IMR-90 (cell line): ENCODE data around the gene IMPDH1. TPM values are rescaled to one million over a fixed set of nuclear protein-coding genes. Genes with fewer than 3 reads are reported as not detected.

Source experiments
- ATAC-seq: fragments of 200-7000 bp; cut with Tn5 transposase; 2 replicates; pipeline ENCODE4 v1.9.1; 2020; ENCODE audit warnings: low read depth, mild to moderate bottlenecking, moderate library complexity
- BruUV-seq: library from RNA; stranded (reverse); fragments of 400-500 nt; replicated peaks from 2 replicates; lab custom pipeline; 2021; lab: Mats Ljungman, UMichigan
- CTCF ChIA-PET: fragments of 300-600 bp; formaldehyde crosslinking; extraction: SDS; loops from one replicate; lab custom pipeline; 2021; ENCODE audit warnings: antibody characterized with exemption; lab: Yijun Ruan, JAX
- POLR2A ChIA-PET: fragments of 300-600 bp; sonication (Branson Sonifier 250); formaldehyde crosslinking; loops from one replicate; lab custom pipeline; 2022; ENCODE audit warnings: antibody characterized with exemption; ENCODE audit not compliant: unreplicated experiment; lab: Charles Lee
- DNase-seq: peaks from one replicate; pipeline ENCODE4 v3.0.0; 2013
- H2AFZ ChIP-seq: replicated peaks from 2 replicates; pipeline ENCODE3; 2013; ENCODE audit warnings: low read length, mild to moderate bottlenecking; ENCODE audit not compliant: poor library complexity
- H2AK5ac ChIP-seq: 2 replicates; pipeline ENCODE4 v1.6.1; 2013; ENCODE audit warnings: low read depth, low read length, inconsistent platforms
- H2AK9ac ChIP-seq: replicated peaks from 2 replicates; pipeline ENCODE3; 2013; ENCODE audit warnings: mild to moderate bottlenecking, low read depth, low read length, moderate library complexity; ENCODE audit not compliant: poor library complexity
- H2BK120ac ChIP-seq: 2 replicates; pipeline ENCODE4 v1.6.1; 2013; ENCODE audit warnings: low read depth, low read length, inconsistent platforms
- H2BK15ac ChIP-seq: 3 replicates; pipeline ENCODE4 v1.6.1; 2013; ENCODE audit warnings: low read depth, low read length, inconsistent platforms
- H2BK20ac ChIP-seq: 2 replicates; pipeline ENCODE4 v1.6.1; 2013; ENCODE audit warnings: low read depth, mild to moderate bottlenecking, inconsistent platforms, low read length, moderate library complexity
- H2BK5ac ChIP-seq: 2 replicates; pipeline ENCODE4 v1.6.1; 2013; ENCODE audit warnings: mild to moderate bottlenecking, low read depth, low read length, inconsistent platforms; ENCODE audit not compliant: poor library complexity, severe bottlenecking
- H3K14ac ChIP-seq: replicated peaks from 2 replicates; pipeline ENCODE4 v1.6.1; 2013; ENCODE audit warnings: low read depth, low read length, inconsistent platforms
- H3K18ac ChIP-seq: 2 replicates; pipeline ENCODE4 v1.6.1; 2013; ENCODE audit warnings: low read depth, low read length, control low read depth
- H3K23ac ChIP-seq: 2 replicates; pipeline ENCODE4 v1.6.1; 2013; ENCODE audit warnings: low read depth, low read length, inconsistent platforms
- H3K27ac ChIP-seq: 2 replicates; pipeline ENCODE4 v1.5.1; 2013; ENCODE audit warnings: mild to moderate bottlenecking, control low read depth, low read length; ENCODE audit not compliant: insufficient read depth
- H3K27me3 ChIP-seq: 2 replicates; pipeline ENCODE4 v1.6.1; 2013; ENCODE audit warnings: low read length; ENCODE audit not compliant: control insufficient read depth, insufficient read depth
- H3K36me3 ChIP-seq: 2 replicates; pipeline ENCODE4 v1.6.1; 2013; ENCODE audit warnings: low read length, mixed read lengths; ENCODE audit not compliant: control insufficient read depth, insufficient read depth
- H3K4ac ChIP-seq: 2 replicates; pipeline ENCODE4 v1.6.1; 2013; ENCODE audit warnings: low read depth, low read length, inconsistent platforms
- H3K4me1 ChIP-seq: 2 replicates; pipeline ENCODE4 v1.6.1; 2013; ENCODE audit warnings: low read length, mixed read lengths; ENCODE audit not compliant: control insufficient read depth, insufficient read depth
- H3K4me2 ChIP-seq: 2 replicates; pipeline ENCODE4 v1.6.1; 2013; ENCODE audit warnings: low read depth, mild to moderate bottlenecking, control low read depth, low read length, moderate library complexity
- H3K4me3 ChIP-seq: 2 replicates; pipeline ENCODE4 v1.5.1; 2013; ENCODE audit warnings: low read depth, mild to moderate bottlenecking, control low read depth, low read length, moderate library complexity; ENCODE audit not compliant: insufficient read depth
- H3K56ac ChIP-seq: 2 replicates; pipeline ENCODE4 v1.6.1; 2013; ENCODE audit warnings: low read length, inconsistent platforms; ENCODE audit not compliant: insufficient read depth; ENCODE audit errors: extremely low read depth
- H3K79me1 ChIP-seq, 2 experiments: 2 replicates each; pipeline ENCODE4 v1.6.1; 2013; ENCODE audit warnings: low read length in 2 of 2, inconsistent platforms in 1 of 2, low read depth in 1 of 2
- H3K9ac ChIP-seq: 2 replicates; pipeline ENCODE4 v1.6.1; 2013; ENCODE audit warnings: low read depth, low read length, control low read depth
- H3K9me1 ChIP-seq: 2 replicates; pipeline ENCODE4 v1.6.1; 2013; ENCODE audit warnings: low read length, inconsistent platforms; ENCODE audit not compliant: insufficient read depth
- H3K9me3 ChIP-seq: 2 replicates; pipeline ENCODE4 v1.6.1; 2013; ENCODE audit warnings: low read length; ENCODE audit not compliant: control insufficient read depth, insufficient read depth
- H4K20me1 ChIP-seq: 2 replicates; pipeline ENCODE4 v1.6.1; 2013; ENCODE audit warnings: low read length, inconsistent platforms; ENCODE audit not compliant: insufficient read depth
- H4K5ac ChIP-seq: 2 replicates; pipeline ENCODE4 v1.6.1; 2013; ENCODE audit warnings: mild to moderate bottlenecking, low read depth, low read length, control low read depth
- H4K8ac ChIP-seq, 2 experiments: 2 replicates each; pipeline ENCODE4 v1.6.1; 2013; ENCODE audit warnings: low read depth in 2 of 2, low read length in 2 of 2, control low read depth in 1 of 2, inconsistent platforms in 1 of 2
- H4K91ac ChIP-seq: 2 replicates; pipeline ENCODE4 v1.6.1; 2013; ENCODE audit warnings: low read depth, low read length, inconsistent platforms; ENCODE audit not compliant: insufficient read depth
- CEBPB ChIP-seq: IDR thresholded peaks from 2 replicates; pipeline ENCODE4 v1.6.1; 2012; ENCODE audit warnings: low read depth, low read length, improper control_type of control experiment
- CHD1 ChIP-seq: IDR thresholded peaks from 2 replicates; pipeline ENCODE4 v1.6.1; 2012; ENCODE audit warnings: low read depth, low read length, improper control_type of control experiment
- FOS ChIP-seq: fragments of 150-350 bp; IDR thresholded peaks from 2 replicates; pipeline ENCODE4 v1.6.1; 2016; ENCODE audit warnings: low read depth, low read length
- MAFK ChIP-seq: IDR thresholded peaks from 2 replicates; pipeline ENCODE4 v1.6.1; 2012; ENCODE audit warnings: low read depth, low read length, improper control_type of control experiment
- MAZ ChIP-seq: IDR thresholded peaks from 2 replicates; pipeline ENCODE4 v1.6.1; 2012; ENCODE audit warnings: low read depth, mild to moderate bottlenecking, low read length, improper control_type of control experiment, moderate library complexity, borderline replicate concordance
- MXI1 ChIP-seq: IDR thresholded peaks from 2 replicates; pipeline ENCODE4 v1.6.1; 2012; ENCODE audit warnings: low read depth, mild to moderate bottlenecking, low read length, moderate library complexity, borderline replicate concordance
- NFE2L2 ChIP-seq: fragments of 150-350 bp; IDR thresholded peaks from 2 replicates; pipeline ENCODE4 v1.6.1; 2016; ENCODE audit warnings: low read depth, mild to moderate bottlenecking, low read length
- POLR2A ChIP-seq: IDR thresholded peaks from 2 replicates; pipeline ENCODE4 v1.6.1; 2012; ENCODE audit warnings: mild to moderate bottlenecking, low read depth, low read length
- RAD21 ChIP-seq: IDR thresholded peaks from 2 replicates; pipeline ENCODE4 v1.6.1; 2012; ENCODE audit warnings: low read length, improper control_type of control experiment
- RFX5 ChIP-seq: IDR thresholded peaks from 2 replicates; pipeline ENCODE4 v1.8.0; 2012; ENCODE audit warnings: low read depth, mild to moderate bottlenecking, low read length, moderate library complexity
- WGBS, 2 experiments: methylation state at CpG; one replicate each; pipeline versions ENCODE4 v1.1.5 to v1.1.7; 2013; ENCODE audit warnings: missing lambda C conversion rate in 2 of 2; ENCODE audit not compliant: insufficient read length in 1 of 2; ENCODE audit errors: extremely low coverage in 2 of 2; 5-methylcytosine and 5-hydroxymethylcytosine counted together
- dilution Hi-C: fragments of 300-500 bp; cut with HindIII; formaldehyde crosslinking; loops from one replicate; pipeline ENCODE4 v1.14.3; 2018; ENCODE audit warnings: low sequenced_read_pairs; ENCODE audit not compliant: unreplicated experiment
- in situ Hi-C: fragments of 300-500 bp; cut with MboI; formaldehyde crosslinking; loops from 3 replicates; pipeline ENCODE4 v1.14.3; 2019; ENCODE audit warnings: low sequenced_read_pairs, inconsistent platforms, mixed read lengths
- intact Hi-C: fragments of 100-400 bp; cut with micrococcal nuclease; formaldehyde crosslinking; loops from 2 replicates; pipeline ENCODE4 v1.10.0; 2022
- polyA plus RNA-seq, 3 experiments: library from polyadenylated mRNA; depleted of rRNA; stranded (reverse); fragments of >200 nt; gene quantifications; 2 replicates each; pipeline ENCODE4 v1.2.3, GENCODE V29; 2012; ENCODE audit warnings: low replicate concordance in 1 of 3
- total RNA-seq: library from RNA; depleted of rRNA; stranded (reverse); fragments of >200 nt; gene quantifications from 2 replicates; pipeline ENCODE4 v1.2.3, GENCODE V29; 2012
- TF ChIP-seq, protein P1 (sequence below): fragments of 150-350 bp; IDR thresholded peaks from 2 replicates; pipeline ENCODE4 v1.6.1; 2016; ENCODE audit warnings: low read depth, mild to moderate bottlenecking, low read length, moderate library complexity, borderline replicate concordance
- TF ChIP-seq, protein P2 (sequence below): fragments of 150-350 bp; IDR thresholded peaks from 2 replicates; pipeline ENCODE4 v1.6.1; 2017; ENCODE audit warnings: mild to moderate bottlenecking, antibody characterized with exemption, low read length, low read depth

Gene IMPDH1
- total and polyA plus RNA-seq, 2 of the 4 experiments (the other 2 are of a cell fraction), result 49.5 to 69.3 TPM

DNA sequence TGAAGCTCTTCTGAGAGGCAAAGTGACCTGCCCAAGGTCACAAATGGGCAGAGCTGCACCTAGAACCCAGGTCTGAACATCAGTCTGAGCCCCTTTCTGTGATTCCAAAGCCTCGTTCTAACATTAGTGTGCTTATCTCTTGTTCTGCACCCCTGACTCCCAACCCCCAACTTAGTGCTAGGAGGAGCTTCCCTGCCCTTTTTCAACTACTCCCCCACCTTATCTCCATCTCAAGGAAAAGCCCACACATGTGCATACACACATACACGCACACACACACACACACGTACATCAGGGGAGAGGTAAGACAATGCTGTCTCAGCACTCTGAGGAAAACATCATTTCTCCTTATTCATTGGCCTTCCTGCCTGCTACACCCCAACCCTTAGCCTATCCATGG is 56.6 kb downstream of the IMPDH1 start:
- Histone ChIP-seq H2BK15ac (no peak overlapping the region), H2BK20ac (no peak overlapping the region), H3K27me3 (peaks cover 89% of the 10 kb centered on the region), H3K18ac (no peak overlapping the region), H4K91ac (no peak overlapping the region), H3K56ac (no peak overlapping the region), H3K27ac (no peak overlapping the region), H3K79me1 (no peaks in the 10 kb centered on the region), H2BK5ac (no peak overlapping the region), H4K8ac (no peak overlapping the region), H2AK9ac (no peak overlapping the region), H3K9ac (no peak overlapping the region), H4K5ac (no peak overlapping the region), H3K4me3 (no peak overlapping the region), H3K4me2 (no peak overlapping the region), H2AFZ (peak overlapping the region; percentile 23), H3K9me1 (no peaks in the 10 kb centered on the region), H3K9me3 (no peaks in the 10 kb centered on the region), H3K36me3 (no peaks in the 10 kb centered on the region), H3K23ac (no peak overlapping the region), H2BK120ac (no peak overlapping the region), H3K14ac (no peak overlapping the region), H4K20me1 (no peaks in the 10 kb centered on the region), H2AK5ac (no peak overlapping the region), H3K4ac (no peak overlapping the region), H3K4me1 (no peaks in the 10 kb centered on the region)
- ATAC-seq (no peak), DNase-seq (no peak)
- no TSS peak for BruUV-seq
- intact Hi-C loops (no loop called here), dilution Hi-C loops (no loop called here), in situ Hi-C loops (no loop called here)
- no peak for TF ChIP-seq POLR2A
- no peak for TF ChIP-seq RAD21
- TF ChIP-seq MAFK, result no peak
- TF ChIP-seq MAZ, result no peak
- TF ChIP-seq, protein P1, sequence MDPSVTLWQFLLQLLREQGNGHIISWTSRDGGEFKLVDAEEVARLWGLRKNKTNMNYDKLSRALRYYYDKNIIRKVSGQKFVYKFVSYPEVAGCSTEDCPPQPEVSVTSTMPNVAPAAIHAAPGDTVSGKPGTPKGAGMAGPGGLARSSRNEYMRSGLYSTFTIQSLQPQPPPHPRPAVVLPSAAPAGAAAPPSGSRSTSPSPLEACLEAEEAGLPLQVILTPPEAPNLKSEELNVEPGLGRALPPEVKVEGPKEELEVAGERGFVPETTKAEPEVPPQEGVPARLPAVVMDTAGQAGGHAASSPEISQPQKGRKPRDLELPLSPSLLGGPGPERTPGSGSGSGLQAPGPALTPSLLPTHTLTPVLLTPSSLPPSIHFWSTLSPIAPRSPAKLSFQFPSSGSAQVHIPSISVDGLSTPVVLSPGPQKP, result no peak
- TF ChIP-seq NFE2L2, result no peak
- TF ChIP-seq, protein P2, sequence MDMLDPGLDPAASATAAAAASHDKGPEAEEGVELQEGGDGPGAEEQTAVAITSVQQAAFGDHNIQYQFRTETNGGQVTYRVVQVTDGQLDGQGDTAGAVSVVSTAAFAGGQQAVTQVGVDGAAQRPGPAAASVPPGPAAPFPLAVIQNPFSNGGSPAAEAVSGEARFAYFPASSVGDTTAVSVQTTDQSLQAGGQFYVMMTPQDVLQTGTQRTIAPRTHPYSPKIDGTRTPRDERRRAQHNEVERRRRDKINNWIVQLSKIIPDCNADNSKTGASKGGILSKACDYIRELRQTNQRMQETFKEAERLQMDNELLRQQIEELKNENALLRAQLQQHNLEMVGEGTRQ, result no peak
- TF ChIP-seq RFX5, result no peak
- no peak for TF ChIP-seq FOS
- TF ChIP-seq MXI1, result no peak
- no peak for TF ChIP-seq CEBPB
- TF ChIP-seq CHD1, result no peak
- 80% methylated on average over 2 of the region's 3 CpGs; no CpG with 5 or more reads in 1 of the 2 experiments for WGBS, 2 experiments
- POLR2A ChIA-PET, result no interaction called here
- CTCF ChIA-PET, result no interaction called here
